ENCODE results near the gene NLRP10.

DNA sequence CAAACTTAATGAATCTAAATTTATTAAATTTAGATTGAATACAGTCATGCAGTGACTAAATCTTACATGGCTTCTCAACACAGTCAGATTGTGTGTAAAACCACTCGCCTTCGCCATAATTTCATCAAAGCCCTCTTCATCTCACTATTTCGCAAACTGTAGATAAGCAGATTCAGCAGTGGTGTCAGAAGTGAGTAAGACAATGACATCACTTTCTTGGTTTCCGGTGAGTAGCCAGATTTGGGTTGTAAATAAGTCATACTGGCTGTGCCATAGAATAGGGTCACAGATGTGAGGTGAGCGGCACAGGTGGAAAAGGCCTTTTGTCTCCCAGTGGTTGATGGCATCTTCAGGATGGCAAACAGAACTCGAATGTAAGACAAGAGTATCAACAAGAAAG is 37.6 kb downstream of the NLRP10 start:
- TF ChIP-seq ZFP3 (CRISPR knock-in tag; IDR thresholded peaks at IDR 0.05): no peak
- TF ChIP-seq ZFP30 (CRISPR knock-in tag; IDR thresholded peaks at IDR 0.05): no peak
- no peak for TF ChIP-seq ARNTL (CRISPR knock-in tag; IDR thresholded peaks at IDR 0.05; ENCODE audit: borderline replicate concordance, low read depth)
- no peak for TF ChIP-seq ZNF70 (CRISPR knock-in tag; IDR thresholded peaks at IDR 0.05)
- no peak for TF ChIP-seq PPARA (CRISPR knock-in tag; IDR thresholded peaks at IDR 0.05; ENCODE audit: borderline replicate concordance)
- TF ChIP-seq CSDC2 (CRISPR knock-in tag; IDR thresholded peaks at IDR 0.05): no peak
- TF ChIP-seq, protein P1, sequence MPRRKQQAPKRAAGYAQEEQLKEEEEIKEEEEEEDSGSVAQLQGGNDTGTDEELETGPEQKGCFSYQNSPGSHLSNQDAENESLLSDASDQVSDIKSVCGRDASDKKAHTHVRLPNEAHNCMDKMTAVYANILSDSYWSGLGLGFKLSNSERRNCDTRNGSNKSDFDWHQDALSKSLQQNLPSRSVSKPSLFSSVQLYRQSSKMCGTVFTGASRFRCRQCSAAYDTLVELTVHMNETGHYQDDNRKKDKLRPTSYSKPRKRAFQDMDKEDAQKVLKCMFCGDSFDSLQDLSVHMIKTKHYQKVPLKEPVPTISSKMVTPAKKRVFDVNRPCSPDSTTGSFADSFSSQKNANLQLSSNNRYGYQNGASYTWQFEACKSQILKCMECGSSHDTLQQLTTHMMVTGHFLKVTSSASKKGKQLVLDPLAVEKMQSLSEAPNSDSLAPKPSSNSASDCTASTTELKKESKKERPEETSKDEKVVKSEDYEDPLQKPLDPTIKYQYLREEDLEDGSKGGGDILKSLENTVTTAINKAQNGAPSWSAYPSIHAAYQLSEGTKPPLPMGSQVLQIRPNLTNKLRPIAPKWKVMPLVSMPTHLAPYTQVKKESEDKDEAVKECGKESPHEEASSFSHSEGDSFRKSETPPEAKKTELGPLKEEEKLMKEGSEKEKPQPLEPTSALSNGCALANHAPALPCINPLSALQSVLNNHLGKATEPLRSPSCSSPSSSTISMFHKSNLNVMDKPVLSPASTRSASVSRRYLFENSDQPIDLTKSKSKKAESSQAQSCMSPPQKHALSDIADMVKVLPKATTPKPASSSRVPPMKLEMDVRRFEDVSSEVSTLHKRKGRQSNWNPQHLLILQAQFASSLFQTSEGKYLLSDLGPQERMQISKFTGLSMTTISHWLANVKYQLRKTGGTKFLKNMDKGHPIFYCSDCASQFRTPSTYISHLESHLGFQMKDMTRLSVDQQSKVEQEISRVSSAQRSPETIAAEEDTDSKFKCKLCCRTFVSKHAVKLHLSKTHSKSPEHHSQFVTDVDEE (CRISPR knock-in tag; IDR thresholded peaks at IDR 0.05): no peak
- TF ChIP-seq ZNF565 (CRISPR knock-in tag; conservative IDR thresholded peaks at IDR 0.05; ENCODE audit: low read depth): no peak
- no peak for TF ChIP-seq GLIS3 (CRISPR knock-in tag; IDR thresholded peaks at IDR 0.05)
